Tibial nerve (tissue), 4 donors: ENCODE measurements around the gene CPAMD8. TPM values are rescaled to one million over a fixed set of nuclear protein-coding genes. Genes with fewer than 3 reads are reported as not detected.
A peak's percentile ranks its signal among the peaks of the same experiment; 100 is the strongest.

ENCODE experiments used
- DNase-seq, 2 donors: peaks; one replicate each; pipeline ENCODE4 v3.0.0-alpha.2; 2019; ENCODE audit warnings: low spot score in 2 of 2
- H3K27ac ChIP-seq, 4 donors: fragments of 200-600 bp; sonication (generic) in 3 of 4; one replicate each; pipeline ENCODE4 v1.5.1; 2017 to 2019; ENCODE audit warnings: mild to moderate bottlenecking in 1 of 4
- H3K27me3 ChIP-seq, 2 donors: fragments of 200-600 bp; sonication (generic) in 1 of 2; one replicate each; pipeline versions ENCODE4 v1.5.1 to v1.6.0; 2017 to 2019
- H3K36me3 ChIP-seq, 3 donors: fragments of 200-600 bp; sonication (generic); one replicate each; pipeline ENCODE4 v1.5.1; 2018 to 2019
- H3K4me1 ChIP-seq, 4 donors: fragments of 200-600 bp; sonication (generic) in 3 of 4; one replicate each; pipeline ENCODE4 v1.5.1; 2017 to 2019
- H3K4me3 ChIP-seq, 4 donors: fragments of 200-600 bp; sonication (generic) in 3 of 4; one replicate each; pipeline ENCODE4 v1.5.1; 2017 to 2019; ENCODE audit warnings: mild to moderate bottlenecking in 1 of 4, moderate library complexity in 1 of 4
- H3K9me3 ChIP-seq, 4 donors: fragments of 200-600 bp; sonication (generic) in 3 of 4; one replicate each; pipeline ENCODE4 v1.5.1; 2017 to 2019
- CTCF ChIP-seq, 5 experiments: fragments of 200-600 bp in 3 of 5; fragments of 450-650 bp in 2 of 5; sonication (generic) in 3 of 5; IDR thresholded peaks; one replicate each; pipeline ENCODE4 v1.5.1; 2016 to 2019; ENCODE audit warnings: antibody characterized with exemption in 5 of 5, mild to moderate bottlenecking in 3 of 5, moderate library complexity in 2 of 5
- EP300 ChIP-seq, 2 donors: sonication (generic); formaldehyde crosslinking; IDR thresholded peaks; one replicate each; pipeline ENCODE4 v1.6.1; 2017; ENCODE audit warnings: antibody characterized with exemption in 2 of 2, mild to moderate bottlenecking in 1 of 2
- POLR2A ChIP-seq, 2 donors: fragments of 450-650 bp; IDR thresholded peaks; one replicate each; pipeline ENCODE4 v1.6.1; 2017; ENCODE audit warnings: antibody characterized with exemption in 2 of 2, mild to moderate bottlenecking in 2 of 2, moderate library complexity in 2 of 2
- WGBS, 2 donors: methylation state at CpG; one replicate each; pipeline ENCODE4 v1.1.5; 2018; 5-methylcytosine and 5-hydroxymethylcytosine counted together
- total RNA-seq, 4 donors: library from RNA; depleted of rRNA; stranded (reverse); fragments of >200 nt; gene quantifications; one replicate each; pipeline ENCODE4 v1.1.0, GENCODE V29; 2016

CPAMD8 gene
- total RNA-seq, 4 donors from 2014 or later, result 9.8 to 26.3 (median 14.4) TPM

- Histone ChIP-seq H3K9me3 (peaks cover 0 to 12% (median 0%) of the 10 kb centered on the region in 4 donors), H3K4me1 (peaks cover 0 to 10% (median 2%) of the 10 kb centered on the region in 4 donors), H3K4me3 (no peak overlapping the region), H3K27me3 (peaks cover 0 to 34% of the 10 kb centered on the region in 2 donors), H3K36me3 (no peaks in the 10 kb centered on the region), H3K27ac (peak overlapping the region in 1 of 4 donors; percentile 3)
- DNase-seq, result no peak
- TF ChIP-seq CTCF (IDR thresholded peaks at IDR 0.05) (no peak), POLR2A (IDR thresholded peaks at IDR 0.05) (no peak), EP300 (IDR thresholded peaks at IDR 0.05) (no peak)
- 55 to 71% methylated on average over 9 to 17 of the region's 17 CpGs for WGBS, 2 donors
These were observed 139.0 kb downstream of the CPAMD8 start for GRCh38 chr19:16887353-16888265.

GRCh38 chr19:16886305-16886880 is 140.2 kb downstream of the CPAMD8 start:
- Histone ChIP-seq H3K9me3 (peaks cover 0 to 24% (median 0%) of the 10 kb centered on the region in 4 donors), H3K4me1 (peaks cover 0 to 10% (median 2%) of the 10 kb centered on the region in 4 donors), H3K4me3 (no peak overlapping the region), H3K27ac (no peak overlapping the region), H3K27me3 (peaks cover 0 to 34% of the 10 kb centered on the region in 2 donors), H3K36me3 (peaks cover 0 to under 1% (median 0%) of the 10 kb centered on the region in 3 donors)
- DNase-seq, result peak in 1 of 2 donors; percentile 11
- peak; percentile 68 to 86 for TF ChIP-seq EP300 (IDR thresholded peaks at IDR 0.05)
- no peak for TF ChIP-seq POLR2A (IDR thresholded peaks at IDR 0.05)
- no peak for TF ChIP-seq CTCF (IDR thresholded peaks at IDR 0.05)
- WGBS, 2 donors, result 65 to 68% methylated on average over 20 of the region's 20 CpGs

DNA sequence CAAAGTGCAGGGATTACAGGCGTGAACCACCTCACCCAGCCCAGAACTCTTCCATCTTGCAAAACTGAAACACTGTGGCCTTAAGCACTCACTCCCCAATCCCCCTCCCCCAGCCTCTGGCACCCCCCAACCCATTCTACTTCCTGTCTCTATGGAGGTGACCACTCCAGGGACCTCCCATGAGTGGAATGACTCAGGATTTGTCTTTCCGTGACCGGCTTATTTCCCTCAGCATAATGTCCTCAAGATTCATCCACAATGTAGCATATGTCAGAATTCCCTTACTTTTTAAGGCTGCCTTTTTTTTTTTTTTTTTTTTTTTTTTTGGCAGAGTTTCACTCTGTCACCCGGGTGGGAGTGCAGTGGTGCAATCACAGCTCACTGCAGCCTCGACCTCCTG is 141.4 kb downstream of the CPAMD8 start:
- 45 to 48% methylated on average over 5 of the region's 5 CpGs for WGBS, 2 donors

DNA sequence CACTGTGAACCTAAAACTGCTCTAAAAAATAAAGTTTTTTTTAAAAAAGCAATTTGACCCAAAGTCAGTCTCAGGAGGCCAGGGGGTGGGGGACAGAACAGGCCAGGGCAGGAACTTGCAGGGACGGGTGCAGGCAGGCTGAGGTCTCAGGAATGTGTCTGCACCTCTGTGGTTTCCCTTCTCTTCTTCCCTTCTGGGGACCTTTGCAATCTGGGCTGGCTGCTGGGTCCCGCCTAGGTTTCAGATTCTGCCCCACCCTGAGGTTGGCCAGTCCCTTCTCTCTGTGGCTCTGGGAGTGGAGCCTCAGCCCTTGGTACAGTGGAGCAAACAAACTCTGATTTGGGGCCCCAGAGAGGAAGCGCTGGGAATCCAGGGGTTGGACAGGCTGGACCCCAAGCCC is 143.1 kb downstream of the CPAMD8 start:
- TF ChIP-seq POLR2A (IDR thresholded peaks at IDR 0.05) (no peak), CTCF (IDR thresholded peaks at IDR 0.05) (no peak), EP300 (IDR thresholded peaks at IDR 0.05) (no peak)
- WGBS, 2 donors, result 20 to 70% methylated on average over 1 to 3 of the region's 3 CpGs

More for the DNA sequence above, 141.4 kb downstream of the CPAMD8 start:
- Histone ChIP-seq H3K9me3 (peaks cover 0 to 35% (median 0%) of the 10 kb centered on the region in 4 donors), H3K4me3 (no peak overlapping the region), H3K4me1 (peaks cover 0 to 10% (median 2%) of the 10 kb centered on the region in 4 donors), H3K27me3 (peaks cover 0 to 34% of the 10 kb centered on the region in 2 donors), H3K27ac (no peak overlapping the region), H3K36me3 (peaks cover 0 to 13% (median 0%) of the 10 kb centered on the region in 3 donors)
- TF ChIP-seq POLR2A (IDR thresholded peaks at IDR 0.05), result no peak
- DNase-seq, result no peak

GRCh38 chr19:16882146-16882545 is 144.5 kb downstream of the CPAMD8 start:
- TF ChIP-seq CTCF (IDR thresholded peaks at IDR 0.05), result no peak
- peaks cover 0 to 5% (median 0%) of the 10 kb centered on the region in 4 donors for H3K4me1 ChIP-seq
- 95 to 98% methylated on average over 3 of the region's 3 CpGs for WGBS, 2 donors

More for the DNA sequence above, 143.1 kb downstream of the CPAMD8 start:
- H3K27ac ChIP-seq, result no peak overlapping the region
- peaks cover 0 to 3% (median 0%) of the 10 kb centered on the region in 4 donors for H3K4me1 ChIP-seq
- H3K27me3 ChIP-seq, result peaks cover 0 to 24% of the 10 kb centered on the region in 2 donors
- H3K36me3 ChIP-seq, result peaks cover 2 to 29% (median 8%) of the 10 kb centered on the region in 3 donors
- H3K9me3 ChIP-seq, result peaks cover 0 to 35% (median 0%) of the 10 kb centered on the region in 4 donors
- DNase-seq, result no peak
- H3K4me3 ChIP-seq, result no peak overlapping the region

More at GRCh38 chr19:16882146-16882545, 144.5 kb downstream of the CPAMD8 start:
- no peak for DNase-seq
- peaks cover 0 to 35% (median 0%) of the 10 kb centered on the region in 4 donors for H3K9me3 ChIP-seq
- H3K36me3 ChIP-seq, result peaks cover 2 to 43% (median 10%) of the 10 kb centered on the region in 3 donors
- H3K27me3 ChIP-seq, result peaks cover 0 to 12% of the 10 kb centered on the region in 2 donors
- no peak overlapping the region for H3K4me3 ChIP-seq
- H3K27ac ChIP-seq, result no peak overlapping the region
